HK-2 (cell line): ENCODE results near the gene LRGUK.
"Not testable (repeated sequence)": the region's sequence is repeated elsewhere in the genome, so short reads cannot be mapped to it uniquely, and the experiment has no call there.

ENCODE experiments used
- DNase-seq: peaks from one replicate; pipeline ENCODE4 v3.0.0-alpha.2; 2018; ENCODE audit not compliant: unreplicated experiment

Gene LRGUK

DNA sequence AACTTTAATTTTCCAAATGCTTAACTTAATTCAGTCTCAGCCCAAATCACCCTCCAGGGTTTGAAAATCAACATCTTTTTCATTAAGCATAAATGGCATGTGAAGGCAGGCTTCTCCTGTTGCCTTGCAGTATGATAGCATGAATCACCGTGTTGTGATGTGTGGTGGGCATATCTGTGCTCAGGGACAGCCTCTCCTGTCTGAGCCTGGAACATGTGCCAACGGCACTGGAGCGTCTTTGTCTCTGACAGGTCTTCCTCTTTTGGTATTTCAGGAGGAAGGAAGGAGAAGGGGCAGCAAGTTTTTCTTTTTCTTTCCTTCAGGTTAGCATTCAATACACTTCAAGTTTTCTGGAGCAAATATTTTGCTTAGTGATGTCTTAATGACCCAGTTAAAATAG is 57.6 kb downstream of the LRGUK start:
- no peak for DNase-seq

DNA sequence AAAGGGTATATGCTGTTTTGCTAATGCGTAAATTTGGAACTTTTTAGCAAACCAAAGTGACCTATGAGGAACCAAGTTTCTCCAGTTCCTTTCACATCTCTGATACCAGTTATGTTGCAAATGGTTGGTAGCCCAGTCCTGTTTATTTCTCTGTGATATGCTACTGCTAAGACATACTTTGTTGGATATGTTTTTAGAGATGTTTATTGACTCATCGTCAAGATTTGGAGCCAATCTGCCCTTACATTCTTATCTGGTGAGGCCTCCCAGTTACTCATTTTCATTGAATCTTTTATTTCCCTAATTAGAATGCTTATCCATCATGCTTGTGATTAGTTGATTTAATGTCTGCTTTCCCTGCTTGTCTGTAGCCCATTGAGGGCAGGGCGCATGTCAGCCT is 58.9 kb downstream of the LRGUK start:
- no peak for DNase-seq

DNA sequence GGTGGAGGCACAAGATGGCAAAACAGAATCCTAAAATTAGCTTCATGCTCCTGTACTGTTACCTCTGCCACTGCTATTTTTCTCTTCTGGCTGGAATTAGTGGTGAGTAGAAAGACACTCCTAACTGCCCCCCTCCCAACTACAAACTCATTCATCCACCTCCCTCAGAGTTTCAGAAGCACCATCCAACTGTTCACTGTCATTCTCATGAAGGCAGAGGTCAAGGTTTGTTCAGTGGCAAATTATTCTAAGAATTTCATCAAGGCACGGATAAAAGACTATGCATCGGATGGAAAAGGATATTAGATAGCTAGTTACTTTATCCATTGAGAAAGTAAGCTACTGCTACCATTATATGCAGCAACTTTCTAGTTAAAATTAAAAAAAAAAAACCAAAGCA is 59.7 kb downstream of the LRGUK start:
- DNase-seq, result no peak

DNA sequence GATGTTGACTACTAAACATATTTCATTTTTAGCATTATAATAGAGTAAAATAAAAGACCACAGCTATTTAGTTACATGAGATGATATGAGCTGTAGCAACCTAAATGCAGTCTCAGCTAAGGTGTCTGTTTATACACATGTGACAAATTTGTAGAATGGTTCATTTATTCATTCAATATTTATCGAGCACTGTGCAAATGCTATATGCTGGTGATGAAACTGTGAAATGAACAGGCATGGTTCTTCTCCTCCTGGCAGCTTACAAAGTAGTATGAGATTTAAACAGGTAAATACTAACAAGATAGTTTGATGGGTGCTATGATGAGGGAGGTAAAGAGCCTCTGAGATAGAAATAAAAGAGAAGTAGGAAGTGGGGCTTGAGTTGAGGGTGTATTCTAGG is 60.8 kb downstream of the LRGUK start:
- no peak for DNase-seq

DNA sequence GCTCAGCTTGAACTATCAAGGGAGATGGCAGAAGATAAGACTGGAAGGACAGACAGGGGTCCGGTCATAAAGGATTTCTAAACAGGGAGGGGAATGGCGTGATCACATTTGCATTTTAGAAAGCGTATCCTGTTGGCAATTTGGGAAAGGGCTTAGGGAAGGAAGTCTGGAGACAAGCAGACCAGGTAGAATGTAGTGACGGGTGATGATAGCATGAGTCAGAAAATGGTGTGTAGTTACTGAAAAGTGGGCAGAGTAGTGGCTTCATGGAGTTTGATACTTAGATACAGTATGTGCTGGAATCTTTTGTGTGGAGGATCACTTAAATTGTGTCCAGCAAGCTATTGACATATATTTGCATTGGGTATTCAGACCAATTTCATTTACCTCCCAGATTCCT is 61.2 kb downstream of the LRGUK start:
- DNase-seq, result no peak

DNA sequence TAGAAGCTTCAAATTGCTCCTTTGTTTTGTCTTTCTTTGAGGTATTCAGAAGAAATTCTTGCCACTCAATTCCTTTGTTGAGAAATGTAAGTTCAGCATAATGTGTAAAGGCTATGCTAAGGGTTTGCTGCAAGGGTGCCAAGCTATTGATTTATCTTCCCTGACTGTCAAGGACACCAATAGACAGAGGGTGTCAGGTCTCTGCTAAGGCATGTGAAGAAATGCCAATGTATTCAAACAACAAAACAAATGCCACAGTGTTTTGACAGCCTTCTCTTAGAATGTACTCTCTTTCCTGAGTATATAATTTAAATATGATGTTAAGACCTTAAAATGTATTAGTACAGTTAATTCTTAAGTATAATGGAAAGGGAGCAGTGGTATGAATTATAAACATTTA is 62.4 kb downstream of the LRGUK start:
- no peak for DNase-seq

DNA sequence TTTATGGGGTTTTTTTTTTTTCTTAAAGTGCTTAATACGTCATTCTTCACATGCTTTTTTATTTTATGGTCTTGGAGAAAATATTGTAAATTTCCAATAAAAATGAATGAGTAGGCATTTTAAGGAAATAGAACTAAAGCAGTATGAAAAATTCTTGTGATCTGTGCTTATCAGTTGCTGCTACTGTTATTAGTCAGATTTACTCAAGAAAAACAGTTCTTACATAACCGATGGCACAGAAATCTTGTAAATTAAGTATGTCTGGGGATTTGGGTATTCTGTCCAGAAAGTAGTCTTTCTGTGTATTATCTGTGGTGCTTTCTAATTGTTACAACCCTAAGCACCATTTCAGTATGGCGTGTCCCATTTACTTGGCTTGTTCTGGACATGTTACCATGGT is 64.7 kb downstream of the LRGUK start:
- no peak for DNase-seq

DNA sequence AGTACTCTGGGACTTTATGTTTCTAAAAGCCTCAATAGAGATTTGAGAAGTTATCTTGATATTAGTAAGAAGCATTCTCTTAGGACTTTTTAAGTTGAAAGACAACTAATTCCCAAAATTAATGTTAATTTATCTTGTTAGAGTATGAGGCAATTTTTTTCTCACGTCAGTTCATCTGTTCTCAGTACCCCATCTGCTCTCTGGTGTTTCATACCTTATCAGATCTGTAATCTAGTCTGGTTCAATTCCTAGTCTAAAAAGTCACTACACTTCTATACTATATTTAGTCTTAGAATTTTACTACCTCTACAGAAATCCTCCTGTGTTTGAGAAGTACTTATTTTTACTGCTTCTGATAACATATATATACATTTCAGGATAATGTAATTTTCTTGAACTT is 66.1 kb downstream of the LRGUK start:
- DNase-seq, result no peak

DNA sequence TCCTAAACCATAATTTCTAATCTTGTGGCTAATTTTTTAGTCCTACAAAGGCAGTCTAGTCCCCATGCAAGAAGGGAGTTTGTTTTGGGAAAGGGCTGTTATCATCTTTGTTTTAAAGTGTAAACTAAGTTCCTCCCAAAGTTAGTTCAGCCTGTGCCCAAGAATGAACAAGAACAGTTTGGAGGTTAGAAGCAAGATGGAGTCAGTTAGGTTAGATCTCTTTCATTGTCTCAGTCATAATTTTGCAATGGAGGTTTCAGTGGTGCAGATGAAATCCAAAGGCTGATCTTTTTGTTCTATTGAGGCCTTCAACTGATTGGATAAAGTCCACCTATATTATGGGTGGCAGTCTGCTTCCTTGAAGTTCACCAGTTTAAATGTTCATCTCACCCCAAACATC is 68.1 kb downstream of the LRGUK start:
- DNase-seq, result no peak

DNA sequence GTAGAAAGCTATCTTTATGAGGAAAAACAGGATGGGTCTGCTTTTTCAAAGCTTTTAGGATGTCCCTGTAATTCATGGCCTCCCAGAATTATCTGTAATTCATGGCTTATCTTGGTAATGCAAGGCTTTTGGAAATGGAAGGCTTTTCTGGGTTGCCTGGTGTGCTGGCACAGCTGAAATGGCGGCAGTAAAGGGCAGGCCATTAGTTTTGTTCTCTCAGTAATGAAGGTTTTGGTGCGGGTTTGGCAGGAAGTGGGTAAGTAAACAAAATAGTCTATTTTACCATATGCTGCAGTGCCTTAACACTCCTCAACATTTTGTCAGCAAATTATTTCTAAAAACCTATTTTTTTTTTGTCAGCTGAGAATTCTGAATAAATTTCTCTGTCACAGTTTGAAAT is 69.3 kb downstream of the LRGUK start:
- DNase-seq, result no peak

DNA sequence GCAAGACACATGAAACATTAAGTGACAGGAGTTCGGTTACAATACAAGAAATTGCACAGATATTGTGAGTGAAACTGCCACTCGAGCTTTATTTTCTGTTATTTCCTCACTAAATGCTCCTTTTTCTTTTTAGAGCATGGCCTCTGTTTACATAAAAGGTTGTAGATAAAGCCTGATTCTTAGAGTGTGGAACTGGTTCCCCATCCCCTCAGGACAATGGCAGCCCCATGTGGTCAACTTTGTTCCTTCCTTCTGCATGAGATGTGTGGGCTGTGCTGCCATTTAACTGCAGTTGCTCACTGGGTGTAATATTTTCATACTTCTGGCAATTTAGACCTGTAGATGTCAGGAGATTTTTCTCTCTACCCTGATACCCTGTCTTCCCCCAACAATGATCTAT is 70.2 kb downstream of the LRGUK start:
- DNase-seq, result no peak

DNA sequence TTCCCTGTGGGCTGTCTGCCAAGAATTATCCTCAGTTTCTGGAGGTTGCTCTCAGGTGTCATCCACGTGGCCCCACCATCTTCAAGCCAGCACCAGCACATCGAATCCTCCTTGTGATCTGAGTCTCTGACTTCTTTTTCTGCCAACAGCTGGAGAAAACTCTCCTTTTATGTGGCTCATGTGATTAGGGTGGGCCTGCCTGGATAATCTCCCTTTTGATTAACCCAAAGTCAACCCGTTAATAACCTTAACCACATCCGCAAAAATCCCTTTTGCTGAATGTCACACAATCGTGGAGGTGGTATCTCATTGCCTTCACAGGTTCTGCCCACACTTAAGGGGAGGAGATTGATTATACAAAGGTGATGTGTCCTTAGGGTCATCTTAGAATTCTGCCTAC is 73.8 kb downstream of the LRGUK start:
- no peak for DNase-seq

DNA sequence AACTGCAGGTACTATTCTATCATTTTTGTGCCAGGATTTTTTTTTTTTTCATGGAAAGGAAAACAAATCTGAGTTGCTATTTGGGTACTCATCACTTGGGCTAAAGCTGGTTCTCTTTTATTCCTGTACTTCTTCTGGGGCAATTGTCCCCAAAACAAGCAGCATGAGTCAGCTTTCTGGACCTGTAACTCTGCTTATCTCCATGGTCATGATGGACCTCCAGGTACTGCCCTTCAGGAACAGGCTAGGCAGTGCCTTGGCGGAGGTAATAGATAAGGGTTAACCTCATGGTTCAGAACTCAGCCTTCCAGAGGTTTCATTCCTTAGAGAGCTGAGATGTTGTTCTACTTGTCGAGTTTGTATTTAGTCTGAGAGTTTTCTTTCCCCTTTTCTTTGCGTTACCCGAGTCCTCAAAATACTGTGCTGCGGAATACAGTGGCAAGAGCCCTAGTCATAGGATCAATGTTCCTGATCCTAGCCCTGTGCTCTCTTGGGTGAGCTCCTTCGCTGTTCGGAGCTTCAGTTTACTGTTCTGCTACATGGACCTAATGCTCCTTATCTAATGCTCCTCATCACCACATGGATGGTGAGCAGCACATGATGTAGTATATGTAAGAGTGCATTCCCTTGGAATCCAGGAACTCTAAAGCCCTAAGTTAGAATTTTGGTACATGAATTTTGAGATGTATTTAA is 74.6 kb downstream of the LRGUK start:
- no peak for DNase-seq

DNA sequence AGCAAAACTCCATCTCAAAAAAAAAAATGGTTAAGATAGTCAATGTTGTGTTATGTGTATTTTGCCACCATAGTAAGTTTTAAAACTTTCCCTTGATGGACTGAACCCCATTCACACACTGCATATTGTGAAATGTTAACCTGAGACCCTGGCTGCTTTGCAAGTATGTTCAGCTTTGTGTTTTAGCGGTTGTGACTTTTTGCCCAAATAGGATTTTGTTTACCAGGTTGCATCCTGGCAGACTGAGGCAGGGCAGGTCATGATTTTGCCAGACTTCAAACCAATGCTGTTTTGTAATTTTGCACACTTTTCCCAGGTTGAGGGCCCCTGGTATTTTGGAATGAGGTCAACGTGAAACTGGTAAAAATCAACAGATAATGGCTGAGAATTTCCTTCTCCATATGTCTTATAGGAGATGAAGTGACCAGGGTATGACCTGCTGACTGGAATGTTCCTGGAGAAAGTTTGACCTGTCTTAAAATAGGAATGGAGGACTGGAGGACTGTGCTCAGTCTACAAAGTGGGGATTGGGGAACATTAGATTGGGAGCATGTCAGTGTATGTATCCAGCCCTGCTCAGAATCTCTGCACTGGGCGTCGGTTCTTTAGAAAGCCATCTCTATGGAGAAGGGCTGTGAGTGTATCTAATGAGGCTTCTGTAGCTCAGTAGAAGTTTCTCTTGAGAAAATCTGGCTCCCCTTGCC is 76.2 kb downstream of the LRGUK start:
- DNase-seq, result no peak

DNA sequence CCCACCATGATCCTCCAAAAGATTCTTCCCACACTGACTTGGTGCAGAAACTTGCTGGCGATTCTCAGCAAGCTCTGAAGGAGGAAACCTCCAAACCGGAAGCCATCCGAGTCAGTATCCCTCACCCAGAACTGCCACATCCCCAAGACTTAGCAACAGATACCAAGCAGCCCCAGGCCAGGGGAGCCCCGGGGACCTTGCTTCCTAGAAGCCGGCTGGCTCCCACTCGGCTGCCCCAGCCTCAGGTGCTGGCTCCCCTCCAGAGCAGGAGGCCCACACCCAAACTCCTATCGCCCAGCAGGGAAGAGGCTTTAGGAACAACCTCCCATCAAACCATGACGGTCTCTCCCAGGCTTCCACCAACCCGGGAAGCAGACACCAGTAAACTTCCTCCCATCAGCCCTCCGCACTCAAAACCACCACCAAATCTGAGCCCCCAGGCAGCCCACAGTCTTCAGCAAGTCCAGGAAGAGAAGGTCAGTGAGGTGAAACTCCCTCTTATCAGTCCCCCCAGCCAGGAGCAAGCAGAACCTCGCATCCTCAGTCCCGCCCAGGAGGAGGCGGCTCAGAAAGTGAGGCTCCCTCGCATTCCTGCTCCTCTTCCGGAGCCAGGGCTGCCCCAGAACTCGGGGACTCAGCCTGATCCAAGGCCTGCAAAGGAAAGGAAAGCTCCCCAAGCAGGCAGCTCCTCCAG is 82.3 kb downstream of the LRGUK start:
- no peak for DNase-seq

DNA sequence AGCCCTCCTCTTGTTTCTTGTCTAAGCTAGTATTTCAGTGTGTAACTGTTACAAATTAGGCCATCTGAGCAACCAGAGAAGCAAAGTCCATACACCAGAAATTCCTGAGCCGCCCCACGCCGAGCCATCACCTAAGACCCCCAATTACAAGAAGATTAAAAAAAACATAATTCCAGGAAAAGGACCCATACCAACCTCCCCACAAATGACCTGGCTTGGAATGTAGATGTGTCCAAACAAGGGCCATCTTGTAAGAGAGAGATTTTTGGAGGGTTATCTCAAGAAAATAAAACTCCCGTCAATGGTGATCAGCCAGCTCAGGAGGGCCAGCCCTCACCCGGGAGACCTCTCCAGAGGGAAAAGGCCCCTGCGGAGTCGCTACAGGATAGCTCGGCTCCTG is 83.1 kb downstream of the LRGUK start:
- DNase-seq, result no peak

DNA sequence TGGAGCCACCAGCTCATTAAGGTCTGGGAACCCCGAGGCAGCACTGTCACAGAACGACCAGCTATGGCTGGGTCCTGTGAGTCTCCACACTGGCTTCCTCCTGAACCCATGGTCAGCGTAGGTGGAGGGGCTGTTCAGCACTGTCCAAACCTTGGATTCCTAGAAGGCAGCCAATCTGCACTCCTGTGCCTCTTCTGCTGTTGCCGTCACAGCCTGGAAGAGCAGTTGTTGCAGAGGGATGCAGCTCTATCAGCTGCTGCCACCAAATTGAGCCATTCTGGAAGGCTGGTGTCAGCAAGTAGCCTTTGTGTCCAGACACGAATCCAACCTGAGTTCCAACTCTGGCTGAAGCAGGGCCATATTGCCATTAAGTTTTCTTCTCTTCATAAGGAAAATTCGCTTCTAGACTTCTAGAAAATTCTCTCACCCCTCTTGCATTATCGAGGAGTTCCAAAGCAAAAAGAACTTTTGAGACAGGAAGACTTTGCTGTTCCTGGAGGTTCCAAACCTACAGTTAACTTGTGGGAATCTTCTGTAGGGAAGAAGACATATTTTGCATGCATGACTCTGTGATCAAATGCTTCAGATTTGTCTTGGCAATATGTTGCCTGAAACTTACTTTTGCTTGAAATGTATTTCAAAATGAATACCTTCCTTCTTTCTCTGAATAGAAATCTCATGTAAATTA is 84.0 kb downstream of the LRGUK start:
- DNase-seq, result no peak

DNA sequence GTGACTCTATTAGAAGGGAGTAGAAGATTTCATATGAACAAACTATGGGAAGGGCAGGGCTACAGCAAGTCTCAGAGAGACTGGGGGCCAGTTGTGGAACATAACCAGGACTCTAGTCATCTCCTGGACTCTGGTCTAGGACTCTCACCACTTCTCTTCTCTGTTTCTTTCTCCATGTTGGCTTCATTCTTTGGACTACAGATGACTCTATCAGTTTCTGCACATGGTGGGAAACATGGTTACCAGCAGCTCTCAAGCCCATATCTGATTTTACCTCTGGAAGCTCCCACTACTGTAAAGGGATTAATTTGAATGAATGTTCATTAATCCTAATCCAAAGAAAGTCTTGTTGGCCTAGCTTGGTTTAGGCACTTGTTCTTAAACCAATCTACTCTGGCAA is 84.7 kb downstream of the LRGUK start:
- DNase-seq, result no peak

DNA sequence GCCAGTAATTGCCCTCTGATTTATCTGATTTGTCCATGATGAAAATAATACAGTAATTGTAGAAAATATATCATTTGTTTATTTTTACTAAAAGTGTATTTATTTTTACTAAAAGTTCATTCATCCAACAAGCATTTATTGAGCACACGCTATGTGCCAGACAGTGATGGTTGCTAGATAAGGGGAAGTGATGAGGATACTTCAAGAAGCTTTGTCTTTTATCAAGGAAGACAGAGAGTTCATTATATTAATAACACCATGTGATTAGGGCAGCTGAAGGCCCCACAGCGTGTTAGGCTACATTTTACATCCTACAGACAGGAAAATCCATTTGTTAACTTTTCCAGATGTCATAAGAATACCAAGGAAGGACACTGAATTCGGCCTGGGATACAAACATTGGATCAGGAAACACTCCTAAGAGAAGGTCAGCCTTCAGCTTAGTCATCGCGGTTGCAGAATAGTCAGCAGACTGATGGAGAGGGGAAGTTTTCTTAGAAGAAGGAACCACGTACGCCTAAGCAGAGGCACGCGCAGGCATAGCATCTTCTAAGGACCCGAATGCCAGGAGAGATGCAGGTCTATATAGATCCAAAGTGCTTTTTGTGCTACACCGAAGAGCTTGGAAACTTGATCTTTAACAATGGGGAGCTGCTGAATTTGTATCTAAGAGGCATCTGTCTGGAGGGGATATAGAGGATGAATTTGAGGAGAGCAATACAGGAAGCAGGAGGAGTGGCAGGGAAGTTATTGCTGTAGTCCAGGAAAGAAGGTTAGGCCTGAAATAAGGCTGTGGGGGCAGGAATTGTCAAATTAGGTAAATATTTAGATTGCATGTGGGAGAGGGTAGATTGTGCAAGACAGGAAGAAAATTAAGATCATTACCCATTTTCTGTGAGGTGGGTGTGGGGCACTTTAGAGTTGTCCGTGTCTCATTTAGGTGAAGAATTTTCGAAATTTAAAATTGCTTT is 85.7 kb downstream of the LRGUK start:
- DNase-seq, result no peak

DNA sequence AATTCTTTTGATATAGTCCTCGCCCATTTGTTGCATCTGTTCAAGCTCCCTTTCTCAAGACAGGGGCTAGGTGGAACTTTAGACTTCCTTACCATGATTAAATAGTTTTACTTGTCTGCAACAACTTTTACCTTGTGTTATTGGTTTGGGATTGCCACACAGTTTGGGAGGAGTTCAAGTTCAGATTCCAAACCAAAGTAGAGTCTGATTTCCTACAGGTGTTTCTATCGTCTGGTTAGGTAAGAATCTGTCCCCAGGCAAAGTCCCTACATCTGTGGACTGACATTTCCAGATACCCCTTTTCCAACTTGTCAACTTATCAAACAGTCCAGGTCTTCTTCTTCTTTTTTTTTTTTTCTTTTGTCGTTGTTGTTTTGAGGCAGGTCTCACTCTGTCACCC is 93.1 kb downstream of the LRGUK start:
- DNase-seq, result no peak

DNA sequence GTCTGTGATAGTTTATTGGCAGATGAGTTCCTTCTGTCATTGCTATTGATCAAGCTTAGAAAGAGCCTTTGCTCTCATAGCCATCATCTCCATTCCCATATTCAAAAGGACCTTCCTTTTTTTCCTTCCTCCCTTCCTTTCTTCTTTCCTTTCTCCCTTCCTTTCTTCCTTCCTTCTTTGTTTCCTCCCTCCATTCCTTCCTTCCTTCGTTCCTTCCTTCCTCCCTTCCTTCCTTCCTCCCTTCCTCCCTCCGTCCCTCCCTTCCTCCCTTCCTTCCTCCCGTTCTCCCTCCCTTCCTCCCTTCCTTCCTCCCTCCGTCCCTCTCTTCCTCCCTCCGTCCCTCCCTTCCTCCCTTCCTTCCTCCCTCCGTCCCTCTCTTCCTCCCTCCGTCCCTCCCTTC is 104.2 kb downstream of the LRGUK start:
- not testable (repeated sequence) for DNase-seq

DNA sequence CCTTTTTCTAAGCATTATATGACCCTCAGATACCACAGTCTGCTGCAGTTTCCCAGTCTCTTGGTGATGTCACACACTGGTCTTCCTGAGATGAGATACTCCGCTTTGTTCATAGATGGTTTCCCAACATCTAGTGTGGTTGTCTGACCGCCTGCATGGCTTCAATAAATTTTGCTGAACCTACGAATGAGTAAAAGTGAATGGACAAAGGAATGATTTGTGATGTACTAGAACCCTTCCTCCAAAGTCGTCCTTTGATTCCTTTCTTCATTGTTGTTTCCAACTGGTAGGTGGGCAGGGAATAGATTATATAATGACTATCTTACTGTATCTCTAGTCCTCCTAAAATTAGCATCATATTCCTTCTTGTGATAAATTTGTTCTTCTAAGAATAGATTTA is 107.1 kb downstream of the LRGUK start:
- no peak for DNase-seq
